Testis (tissue), 3 donors: ENCODE measurements around the gene PTPDC1. TPM values are rescaled to one million over a fixed set of nuclear protein-coding genes. Genes with fewer than 3 reads are reported as not detected.
"Not testable (repeated sequence)": the region's sequence is repeated elsewhere in the genome, so short reads cannot be mapped to it uniquely, and the experiment has no call there.

Experiments used
- DNase-seq: peaks from one replicate; pipeline ENCODE4 v3.0.0-alpha.2; 2019
- H3K27ac ChIP-seq, 2 donors: fragments of 200-600 bp; sonication (generic); one replicate each; pipeline ENCODE4 v1.5.1; 2019
- H3K27me3 ChIP-seq: fragments of 200-600 bp; sonication (generic); one replicate; pipeline ENCODE4 v1.5.1; 2019
- H3K36me3 ChIP-seq: fragments of 200-600 bp; sonication (generic); one replicate; pipeline ENCODE4 v1.5.1; 2017; ENCODE audit warnings: low read depth; ENCODE audit errors: missing control alignments
- H3K4me1 ChIP-seq: fragments of 200-600 bp; sonication (generic); one replicate; pipeline ENCODE4 v1.5.1; 2019
- H3K4me3 ChIP-seq, 2 donors: fragments of 200-600 bp; sonication (generic); one replicate each; pipeline ENCODE4 v1.5.1; 2017 to 2019
- H3K9me3 ChIP-seq: fragments of 200-600 bp; sonication (generic); one replicate; pipeline ENCODE4 v1.5.1; 2017
- CTCF ChIP-seq, 3 experiments: fragments of 450-650 bp in 2 of 3; fragments of 200-600 bp in 1 of 3; sonication (generic) in 1 of 3; IDR thresholded peaks; one replicate each; pipeline ENCODE4 v1.5.1; 2016 to 2019; ENCODE audit warnings: antibody characterized with exemption in 3 of 3, mild to moderate bottlenecking in 2 of 3, moderate library complexity in 1 of 3
- POLR2A ChIP-seq: fragments of 450-650 bp; IDR thresholded peaks from one replicate; pipeline ENCODE4 v1.6.1; 2017; ENCODE audit warnings: antibody characterized with exemption, mild to moderate bottlenecking, moderate library complexity
- WGBS, 2 donors: methylation state at CpG; one replicate each; pipeline ENCODE4 v1.1.5; 2018; 5-methylcytosine and 5-hydroxymethylcytosine counted together
- intact Hi-C: fragments of 100-400 bp; cut with DNase I; formaldehyde crosslinking; loops from one replicate; pipeline ENCODE4 v1.15.1; 2023; ENCODE audit warnings: low total_unique reads
- polyA plus RNA-seq: library from polyadenylated mRNA; stranded (reverse); fragments of 350-450 nt; fragmentation: Illumina TruSeq; extraction: RNeasy Lipid Tissue Mini Kit (QIAGEN cat#74804); gene quantifications from one replicate; pipeline ENCODE4 v1.2.3, GENCODE V29; 2014; ENCODE audit warnings: low read depth, low replicate concordance; ENCODE audit not compliant: insufficient read depth
- total RNA-seq, 2 donors: library from RNA; depleted of rRNA; stranded (reverse); fragments of >200 nt; gene quantifications; one replicate each; pipeline ENCODE4 v1.2.3, GENCODE V29; 2016

PTPDC1 gene
- total and polyA plus RNA-seq, 3 donors from 2014 or later = 18.3 to 35.0 (median 32.3) TPM

GRCh38 chr9:94085062-94085639, 887 bp downstream of the PTPDC1 start:
- intact Hi-C loops = no loop called here
- peak; percentile 54 for DNase-seq
- no peaks in the 10 kb centered on the region for H3K27me3 ChIP-seq
- TF ChIP-seq POLR2A = no peak
- no peak for TF ChIP-seq CTCF (IDR thresholded peaks at IDR 0.05)
- peaks cover 30% of the 10 kb centered on the region for H3K4me1 ChIP-seq
- H3K4me3 ChIP-seq = no peak overlapping the region
- no peaks in the 10 kb centered on the region for H3K36me3 ChIP-seq
- H3K9me3 ChIP-seq = no peaks in the 10 kb centered on the region
- WGBS, 2 donors = 81 to 88% methylated on average over 6 of the region's 6 CpGs
- H3K27ac ChIP-seq = no peak overlapping the region

GRCh38 chr9:94086486-94087345, 2.5 kb downstream of the PTPDC1 start:
- no peak for DNase-seq
- Histone ChIP-seq H3K27me3 (no peaks in the 10 kb centered on the region), H3K4me3 (no peak overlapping the region), H3K27ac (no peak overlapping the region), H3K36me3 (no peaks in the 10 kb centered on the region), H3K9me3 (no peaks in the 10 kb centered on the region), H3K4me1 (peaks cover 21% of the 10 kb centered on the region)
- intact Hi-C loops = no loop called here
- no peak for TF ChIP-seq POLR2A
- no peak for TF ChIP-seq CTCF (IDR thresholded peaks at IDR 0.05)
- WGBS, 2 donors = 64 to 69% methylated on average over 3 of the region's 3 CpGs

DNA sequence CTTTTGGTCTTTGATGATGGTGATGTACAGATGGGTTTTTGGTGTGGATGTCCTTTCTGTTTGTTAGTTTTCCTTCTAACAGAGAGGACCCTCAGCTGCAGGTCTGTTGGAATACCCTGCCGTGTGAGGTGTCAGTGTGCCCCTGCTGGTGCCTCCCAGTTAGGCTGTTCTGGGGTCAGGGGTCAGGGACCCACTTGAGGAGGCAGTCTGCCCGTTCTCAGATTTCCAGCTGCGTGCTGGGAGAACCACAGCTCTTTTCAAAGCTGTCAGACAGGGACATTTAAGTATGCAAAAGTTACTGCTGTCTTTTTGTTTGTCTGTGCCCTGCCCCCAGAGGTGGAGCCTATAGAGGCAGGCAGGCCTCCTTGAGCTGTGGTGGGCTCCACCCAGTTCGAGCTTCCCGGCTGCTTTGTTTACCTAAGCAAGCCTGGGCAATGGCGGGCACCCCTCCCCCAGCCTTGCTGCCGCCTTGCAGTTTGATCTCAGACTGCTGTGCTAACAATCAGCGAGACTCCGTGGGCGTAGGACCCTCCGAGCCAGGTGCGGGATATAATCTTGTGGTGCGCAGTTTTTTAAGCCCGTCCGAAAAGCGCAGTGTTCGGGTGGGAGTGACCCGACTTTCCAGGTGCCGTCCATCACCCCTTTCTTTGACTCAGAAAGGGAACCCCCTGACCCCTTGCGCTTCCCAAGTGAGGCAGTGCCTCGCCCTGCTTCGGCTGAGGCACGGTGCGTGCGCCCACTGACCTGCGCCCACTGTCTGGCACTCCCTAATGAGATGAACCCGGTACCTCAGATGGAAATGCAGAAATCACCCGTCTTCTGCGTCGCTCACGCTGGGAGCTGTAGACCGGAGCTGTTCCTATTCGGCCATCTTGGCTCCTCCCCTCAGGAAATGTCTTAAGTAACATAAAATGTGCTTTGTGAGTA, 10.2 kb downstream of the PTPDC1 start:
- H3K36me3 ChIP-seq, DNase-seq, intact Hi-C loops, H3K27ac ChIP-seq, H3K27me3 ChIP-seq, H3K4me3 ChIP-seq, H3K9me3 ChIP-seq, H3K4me1 ChIP-seq: not testable (repeated sequence)
- WGBS, 2 donors = 92% methylated on average over 26 to 27 of the region's 33 CpGs

DNA sequence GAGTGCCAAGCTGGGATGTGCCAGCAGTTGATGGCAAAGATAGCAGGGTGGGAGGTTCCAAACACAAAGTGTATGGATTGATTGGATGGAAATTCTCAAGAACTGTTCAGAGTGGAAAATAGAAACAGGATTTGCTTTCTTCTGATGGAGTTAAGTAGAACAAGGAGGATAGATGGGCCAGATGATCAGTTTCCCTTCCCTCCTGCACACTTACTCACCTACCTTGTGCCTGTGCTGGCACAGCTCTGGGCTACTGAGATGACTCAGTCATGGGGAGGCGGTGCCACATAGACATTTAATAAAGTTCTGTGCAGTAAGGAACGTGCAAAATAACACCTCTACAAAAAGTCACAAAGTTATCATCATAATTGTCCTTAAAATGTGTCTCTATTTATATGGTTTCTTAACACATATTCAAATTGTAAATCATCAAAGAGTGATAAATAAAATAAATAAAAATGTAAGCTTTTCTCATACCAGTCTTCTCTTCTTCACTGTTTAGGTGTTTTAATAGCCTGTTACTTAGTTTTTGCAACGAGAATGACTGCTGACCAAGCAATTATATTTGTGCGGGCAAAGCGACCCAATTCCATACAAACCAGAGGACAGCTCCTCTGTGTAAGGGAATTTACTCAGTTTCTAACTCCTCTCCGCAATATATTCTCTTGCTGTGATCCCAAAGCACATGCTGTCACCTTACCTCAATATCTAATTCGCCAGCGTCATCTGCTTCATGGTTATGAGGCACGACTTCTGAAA, 12.7 kb downstream of the PTPDC1 start:
- Histone ChIP-seq H3K27ac (no peak overlapping the region), H3K4me1 (no peaks in the 10 kb centered on the region), H3K27me3 (no peaks in the 10 kb centered on the region), H3K9me3 (no peaks in the 10 kb centered on the region), H3K4me3 (no peak overlapping the region), H3K36me3 (no peaks in the 10 kb centered on the region)
- DNase-seq = no peak
- intact Hi-C loops = no loop called here
- no peak for TF ChIP-seq POLR2A
- no peak for TF ChIP-seq CTCF (IDR thresholded peaks at IDR 0.05)
- 96% methylated on average over 9 of the region's 9 CpGs for WGBS, 2 donors
